ENCODE data around the gene EIF3J. TPM values are rescaled to one million over a fixed set of nuclear protein-coding genes. Genes with fewer than 3 reads are reported as not detected.

EIF3J gene
- total and polyA plus RNA-seq, 2 experiments from 2014 or later: 25.2 to 35.9 TPM

GRCh38 chr15:44492672-44493071 is 44.3 kb upstream of the EIF3J start:
- no peak for DNase-seq
- no peak overlapping the region for H3K4me3 ChIP-seq
- peaks cover 23% of the 10 kb centered on the region for H3K36me3 ChIP-seq (ENCODE audit: low read depth)
- no peaks in the 10 kb centered on the region for H3K9me2 ChIP-seq (ENCODE audit: insufficient read depth)
- H3K4me1 ChIP-seq (ENCODE audit: insufficient read depth): peaks cover 20% of the 10 kb centered on the region
- in situ Hi-C loops (cut with MboI): loop anchor here (25.0 kb wide), 1 partner anchor 605 kb away; no protein-coding TSS in a partner anchor
- H3K27me3 ChIP-seq (replicated peaks; ENCODE audit: insufficient read depth): no peaks in the 10 kb centered on the region
- H3K9ac ChIP-seq: no peak overlapping the region
- WGBS, 2 experiments (ENCODE audit: low coverage in 1 of 2, low lambda C conversion rate in 2 of 2, missing lambda C conversion rate in 2 of 2): 95 to 96% methylated on average over 3 of the region's 3 CpGs
- H3K4me2 ChIP-seq (ENCODE audit: unreplicated experiment): no peak overlapping the region
- H3K27ac ChIP-seq: no peak overlapping the region
- H3F3A ChIP-seq (ENCODE audit: insufficient read depth): peaks cover 27% of the 10 kb centered on the region
- TF ChIP-seq EZH2phosphoT487 (IDR thresholded peaks at IDR 0.05; ENCODE audit: insufficient read depth, low read depth) (no peak), EZH2 (IDR thresholded peaks at IDR 0.05; ENCODE audit: insufficient read depth, poor library complexity, severe bottlenecking) (no peak)
- H4K20me1 ChIP-seq (ENCODE audit: insufficient read depth): peaks cover 10% of the 10 kb centered on the region; the same call in 1 of the 2 replicates
- H3K9me3 ChIP-seq (ENCODE audit: low read depth): no peaks in the 10 kb centered on the region
- peaks cover 41% of the 10 kb centered on the region; the same call in 1 of the 2 replicates for H3K79me2 ChIP-seq (ENCODE audit: insufficient read depth)
- H2AFZ ChIP-seq: no peak overlapping the region

DNA sequence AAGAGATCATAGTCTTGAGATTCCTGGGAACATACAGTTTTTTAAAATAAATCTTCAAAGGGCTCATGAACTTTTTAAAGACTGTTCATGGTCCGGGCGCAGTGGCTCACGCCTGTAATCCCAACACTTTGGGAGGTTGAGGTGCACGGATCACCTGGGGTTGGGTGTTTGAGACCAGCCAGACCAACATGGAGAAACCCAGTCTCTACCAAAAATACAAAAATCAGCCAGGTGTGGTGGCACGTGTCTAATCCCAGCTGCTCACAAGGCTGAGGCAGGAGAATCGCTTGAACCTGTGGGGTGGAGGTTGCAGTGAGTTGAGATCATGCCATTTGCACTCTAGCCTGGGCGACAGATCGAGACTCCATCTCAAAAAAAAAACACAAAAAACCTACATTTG is 41.4 kb upstream of the EIF3J start:
- 90 to 95% methylated on average over 8 of the region's 8 CpGs for WGBS, 2 experiments (ENCODE audit: low coverage in 1 of 2, low lambda C conversion rate in 2 of 2, missing lambda C conversion rate in 2 of 2)
- TF ChIP-seq EZH2phosphoT487 (IDR thresholded peaks at IDR 0.05; ENCODE audit: insufficient read depth, low read depth) (no peak), EZH2 (IDR thresholded peaks at IDR 0.05; ENCODE audit: insufficient read depth, poor library complexity, severe bottlenecking) (no peak)
- peaks cover 33% of the 10 kb centered on the region for H3K36me3 ChIP-seq (ENCODE audit: low read depth)

DNA sequence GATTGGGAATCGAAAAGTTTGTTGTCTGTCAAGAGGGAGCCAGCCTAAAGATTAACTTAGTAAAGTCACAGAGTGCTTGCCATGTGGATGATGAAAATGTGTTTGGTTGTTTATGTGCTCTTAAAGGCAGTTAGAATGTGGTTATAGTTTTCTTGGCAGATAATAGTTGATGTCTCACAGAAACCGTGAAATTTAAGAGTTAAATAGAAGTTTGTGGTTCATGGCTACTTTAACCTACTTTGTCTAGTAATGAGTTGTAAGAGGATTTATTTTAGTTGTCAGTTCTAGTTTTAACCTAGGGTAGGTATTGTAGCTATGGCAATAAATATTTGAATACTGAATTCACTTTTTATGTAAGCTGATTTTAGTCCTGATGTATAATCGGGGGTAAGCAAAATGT is 36.4 kb upstream of the EIF3J start:
- Histone ChIP-seq H3K4me1 (ENCODE audit: insufficient read depth) (no peaks in the 10 kb centered on the region), H3K27ac (no peak overlapping the region), H3K9ac (no peak overlapping the region), H3K4me2 (ENCODE audit: unreplicated experiment) (no peak overlapping the region), H3K79me2 (ENCODE audit: insufficient read depth) (peaks cover 22% of the 10 kb centered on the region; the same call in 1 of the 2 replicates), H3K4me3 (no peak overlapping the region), H3F3A (ENCODE audit: insufficient read depth) (peaks cover 17% of the 10 kb centered on the region; the same call in 1 of the 2 replicates), H2AFZ (no peak overlapping the region), H3K9me2 (ENCODE audit: insufficient read depth) (no peaks in the 10 kb centered on the region), H3K27me3 (replicated peaks; ENCODE audit: insufficient read depth) (no peaks in the 10 kb centered on the region), H3K9me3 (ENCODE audit: low read depth) (no peaks in the 10 kb centered on the region), H3K36me3 (ENCODE audit: low read depth) (peaks cover 25% of the 10 kb centered on the region), H4K20me1 (ENCODE audit: insufficient read depth) (no peaks in the 10 kb centered on the region)
- TF ChIP-seq EZH2phosphoT487 (IDR thresholded peaks at IDR 0.05; ENCODE audit: insufficient read depth, low read depth): no peak
- no peak for TF ChIP-seq EZH2 (IDR thresholded peaks at IDR 0.05; ENCODE audit: insufficient read depth, poor library complexity, severe bottlenecking)
- no peak for DNase-seq
- in situ Hi-C loops (cut with MboI): no loop called here
- 73% methylated on average over 3 of the region's 3 CpGs for WGBS, 2 experiments (ENCODE audit: low coverage in 1 of 2, low lambda C conversion rate in 2 of 2, missing lambda C conversion rate in 2 of 2)

More for the DNA sequence above, 41.4 kb upstream of the EIF3J start:
- Histone ChIP-seq H3F3A (ENCODE audit: insufficient read depth) (peaks cover 19% of the 10 kb centered on the region), H3K27ac (no peak overlapping the region), H3K9me3 (ENCODE audit: low read depth) (no peaks in the 10 kb centered on the region), H3K4me3 (no peak overlapping the region), H4K20me1 (ENCODE audit: insufficient read depth) (peaks cover 6% of the 10 kb centered on the region; the same call in 1 of the 2 replicates), H2AFZ (no peak overlapping the region), H3K4me1 (ENCODE audit: insufficient read depth) (peaks cover 4% of the 10 kb centered on the region), H3K79me2 (ENCODE audit: insufficient read depth) (peaks cover 41% of the 10 kb centered on the region; the same call in 1 of the 2 replicates), H3K9ac (no peak overlapping the region), H3K4me2 (ENCODE audit: unreplicated experiment) (no peak overlapping the region), H3K27me3 (replicated peaks; ENCODE audit: insufficient read depth) (no peaks in the 10 kb centered on the region), H3K9me2 (ENCODE audit: insufficient read depth) (no peaks in the 10 kb centered on the region)
- in situ Hi-C loops (cut with MboI): loop anchor here (25.0 kb wide), 1 partner anchor 608 kb away; no protein-coding TSS in a partner anchor
- DNase-seq: no peak

DNA sequence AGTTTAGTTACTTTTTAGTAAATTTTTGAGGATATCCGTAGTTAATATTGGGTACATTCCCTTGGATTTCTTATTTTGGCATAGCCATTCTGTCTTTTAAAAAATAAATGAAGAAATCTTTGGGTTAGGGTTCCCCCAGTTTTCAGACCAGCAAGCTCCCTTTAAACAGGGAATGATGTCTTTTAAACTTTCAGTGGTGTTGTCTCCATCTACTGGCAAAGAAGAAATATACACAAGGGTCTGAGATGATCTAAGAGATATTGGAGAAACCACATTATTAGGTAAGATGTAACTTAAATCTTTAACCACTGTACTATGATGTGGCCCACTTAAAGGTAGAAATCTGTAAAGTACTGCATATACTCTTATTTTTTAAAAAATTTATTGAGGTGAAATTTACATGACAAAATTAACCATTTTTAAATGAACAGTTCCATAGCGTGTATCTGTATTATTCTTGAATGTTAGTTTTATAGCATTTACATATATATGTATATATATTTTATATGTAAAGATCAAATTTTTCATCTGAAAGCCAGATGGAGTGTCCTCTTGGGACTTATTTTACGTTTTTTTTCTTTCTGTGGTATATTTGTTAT is 35.1 kb upstream of the EIF3J start:
- H3K4me1 ChIP-seq (ENCODE audit: insufficient read depth): no peaks in the 10 kb centered on the region
- no peaks in the 10 kb centered on the region for H4K20me1 ChIP-seq (ENCODE audit: insufficient read depth)
- H3K9me2 ChIP-seq (ENCODE audit: insufficient read depth): no peaks in the 10 kb centered on the region
- peaks cover 17% of the 10 kb centered on the region; the same call in 1 of the 2 replicates for H3F3A ChIP-seq (ENCODE audit: insufficient read depth)
- in situ Hi-C loops (cut with MboI): no loop called here
- WGBS, 2 experiments (ENCODE audit: low coverage in 1 of 2, low lambda C conversion rate in 2 of 2, missing lambda C conversion rate in 2 of 2): 71 to 84% methylated on average over 3 of the region's 3 CpGs
- H3K27me3 ChIP-seq (replicated peaks; ENCODE audit: insufficient read depth): no peaks in the 10 kb centered on the region
- TF ChIP-seq EZH2 (IDR thresholded peaks at IDR 0.05; ENCODE audit: insufficient read depth, poor library complexity, severe bottlenecking) (no peak), EZH2phosphoT487 (IDR thresholded peaks at IDR 0.05; ENCODE audit: insufficient read depth, low read depth) (no peak)
- H3K79me2 ChIP-seq (ENCODE audit: insufficient read depth): peaks cover 12% of the 10 kb centered on the region; the same call in 1 of the 2 replicates
- H3K4me2 ChIP-seq (ENCODE audit: unreplicated experiment): no peak overlapping the region
- DNase-seq: peak; percentile 67
- no peaks in the 10 kb centered on the region for H3K9me3 ChIP-seq (ENCODE audit: low read depth)
- H2AFZ ChIP-seq: no peak overlapping the region
- no peak overlapping the region for H3K9ac ChIP-seq
- no peak overlapping the region for H3K27ac ChIP-seq
- peaks cover 14% of the 10 kb centered on the region for H3K36me3 ChIP-seq (ENCODE audit: low read depth)
- H3K4me3 ChIP-seq: no peak overlapping the region

Data from GM23248 (cell line).